HepG2 (cell line): ENCODE measurements around the gene MAP3K7CL. TPM values are rescaled to one million over a fixed set of nuclear protein-coding genes. Genes with fewer than 3 reads are reported as not detected.
A peak's percentile ranks its signal among the peaks of the same experiment; 100 is the strongest.

ENCODE experiments used
- ATAC-seq: fragments of 200-7000 bp; cut with Tn5 transposase; 3 replicates; pipeline ENCODE4 v1.9.1; 2020; ENCODE audit warnings: mild to moderate bottlenecking, moderate library complexity
- BruUV-seq: library from RNA; stranded (reverse); fragments of 400-500 nt; replicated peaks from 2 replicates; lab custom pipeline; 2021; lab: Mats Ljungman, UMichigan
- CTCF ChIA-PET: fragments of 300-600 bp; formaldehyde crosslinking; extraction: SDS; loops from one replicate; lab custom pipeline; 2021; ENCODE audit warnings: low total read pairs, inconsistent platforms, low intra/inter-chr PET ratio; lab: Yijun Ruan, JAX
- POLR2A ChIA-PET: fragments of 350-600 bp; sonication (Branson Sonifier 250); formaldehyde crosslinking; loops from one replicate; lab custom pipeline; 2020; ENCODE audit warnings: antibody characterized with exemption, inconsistent platforms; lab: Yijun Ruan, JAX
- DNase-seq: peaks from one replicate; pipeline ENCODE4 v3.0.0-alpha.2; 2015; ENCODE audit warnings: low spot score
- FAIRE-seq: peaks from 3 replicates; lab custom pipeline; 2011; peaks lifted over from hg19 to GRCh38; lab: Jason Lieb, UNC
- H2AFZ ChIP-seq: one replicate; pipeline ENCODE4 v1.6.1; 2011; ENCODE audit warnings: low read length, inconsistent platforms
- H3K27ac ChIP-seq: fragments of 300-600 bp; 3 replicates; pipeline ENCODE4 v1.8.0; 2011; ENCODE audit warnings: mixed run types, mild to moderate bottlenecking, mixed read lengths, low read length, inconsistent platforms; ENCODE audit not compliant: insufficient read depth; ENCODE audit errors: extremely low read length
- H3K27me3 ChIP-seq, 2 experiments: fragments of 200-600 bp in 1 of 2; 2 replicates in 1 of 2; 3 replicates in 1 of 2; pipeline versions ENCODE4 v1.6.0 to v1.8.0; 2011; ENCODE audit warnings: low read length in 2 of 2, mild to moderate bottlenecking in 2 of 2, moderate library complexity in 2 of 2, inconsistent platforms in 1 of 2; ENCODE audit not compliant: insufficient read depth in 2 of 2, control insufficient read depth in 1 of 2
- H3K36me3 ChIP-seq, 2 experiments: fragments of 200-600 bp in 1 of 2; replicated peaks in 1 of 2; 2 replicates in 1 of 2; 3 replicates in 1 of 2; pipeline versions ENCODE4 v1.5.1 to v1.8.0; 2011; ENCODE audit warnings: low read length in 2 of 2, inconsistent platforms in 1 of 2; ENCODE audit not compliant: insufficient read depth in 2 of 2, control insufficient read depth in 1 of 2
- H3K4me1 ChIP-seq: 2 replicates; pipeline ENCODE4 v1.5.1; 2012; ENCODE audit warnings: low read length, inconsistent platforms; ENCODE audit not compliant: insufficient read depth
- H3K4me2 ChIP-seq: 2 replicates; pipeline ENCODE4 v1.6.0; 2011; ENCODE audit warnings: low read depth, low read length, inconsistent platforms
- H3K4me3 ChIP-seq, 3 experiments: fragments of 200-600 bp in 1 of 3; sonication (generic), shearing (Covaris generic) in 1 of 3; replicated peaks in 1 of 3; 2 replicates each; pipeline ENCODE4 v1.5.1; 2011 to 2016; ENCODE audit warnings: low read length in 3 of 3, inconsistent platforms in 2 of 3, low read depth in 2 of 3, mild to moderate bottlenecking in 2 of 3, control low read depth in 1 of 3, mixed read lengths in 1 of 3; ENCODE audit not compliant: insufficient read depth in 1 of 3
- H3K79me2 ChIP-seq: one replicate; pipeline ENCODE4 v1.6.1; 2011; ENCODE audit warnings: low read length, inconsistent platforms; ENCODE audit not compliant: insufficient read depth
- H3K9ac ChIP-seq: 2 replicates; pipeline ENCODE4 v1.6.0; 2011; ENCODE audit warnings: mild to moderate bottlenecking, low read depth, low read length, inconsistent platforms; ENCODE audit not compliant: insufficient read depth
- H3K9me3 ChIP-seq: 2 replicates; pipeline ENCODE4 v1.5.1; 2012; ENCODE audit warnings: mild to moderate bottlenecking, low read length
- H4K20me1 ChIP-seq: 2 replicates; pipeline ENCODE4 v1.6.0; 2011; ENCODE audit warnings: inconsistent platforms, mild to moderate bottlenecking, low read length, moderate library complexity; ENCODE audit not compliant: insufficient read depth
- CEBPB ChIP-seq: IDR thresholded peaks from 2 replicates; pipeline ENCODE4 v1.6.1; 2011; ENCODE audit warnings: low read depth, low read length, improper control_type of control experiment, borderline replicate concordance
- CEBPG ChIP-seq: IDR thresholded peaks from 2 replicates; pipeline ENCODE4 v1.6.1; 2016
- HDAC6 ChIP-seq: fragments of 200-600 bp; sonication (generic); IDR thresholded peaks from 2 replicates; pipeline ENCODE4 v1.7.0; 2017; ENCODE audit warnings: mild to moderate bottlenecking, antibody characterized with exemption, low read length, low read depth
- KLF11 ChIP-seq: IDR thresholded peaks from 2 replicates; pipeline ENCODE4 v1.6.1; 2016; ENCODE audit warnings: missing compliant biosample characterization
- MAFF ChIP-seq: IDR thresholded peaks from 2 replicates; pipeline ENCODE4 v1.6.1; 2011; ENCODE audit warnings: low read depth, low read length, improper control_type of control experiment
- MEF2D ChIP-seq: sonication (generic); formaldehyde crosslinking; IDR thresholded peaks from 2 replicates; pipeline ENCODE4 v1.5.1; 2020; ENCODE audit warnings: mild to moderate bottlenecking, missing genetic modification reagents
- MYNN ChIP-seq: sonication (generic); formaldehyde crosslinking; IDR thresholded peaks from 2 replicates; pipeline ENCODE4 v1.4.0; 2020; ENCODE audit warnings: mild to moderate bottlenecking, low read depth, missing genetic modification reagents
- PHF8 ChIP-seq: sonication (generic); formaldehyde crosslinking; IDR thresholded peaks from 2 replicates; pipeline ENCODE4 v1.5.0; 2020; ENCODE audit warnings: missing genetic modification reagents
- RARA ChIP-seq: IDR thresholded peaks from 2 replicates; pipeline ENCODE4 v1.6.1; 2016; ENCODE audit warnings: missing genetic modification reagents, missing compliant biosample characterization
- RFXAP ChIP-seq: sonication (generic); formaldehyde crosslinking; IDR thresholded peaks from 2 replicates; pipeline ENCODE4 v1.4.0; 2020; ENCODE audit warnings: missing genetic modification reagents, borderline replicate concordance
- RXRB ChIP-seq: IDR thresholded peaks from 2 replicates; pipeline ENCODE4 v1.6.1; 2016; ENCODE audit warnings: borderline replicate concordance, missing genetic modification reagents, missing compliant biosample characterization
- SATB2 ChIP-seq: sonication (generic); formaldehyde crosslinking; IDR thresholded peaks from 2 replicates; pipeline ENCODE4 v1.5.0; 2020; ENCODE audit warnings: missing genetic modification reagents
- SIN3A ChIP-seq: IDR thresholded peaks from 2 replicates; pipeline ENCODE4 v1.6.1; 2011; ENCODE audit warnings: low read depth, mild to moderate bottlenecking, control low read depth, low read length, borderline replicate concordance
- ZBTB21 ChIP-seq: sonication (generic); formaldehyde crosslinking; IDR thresholded peaks from 2 replicates; pipeline ENCODE4 v1.4.0; 2020; ENCODE audit warnings: missing genetic modification reagents
- ZBTB39 ChIP-seq: sonication (generic); formaldehyde crosslinking; IDR thresholded peaks from 2 replicates; pipeline ENCODE4 v1.5.0; 2020; ENCODE audit warnings: missing genetic modification reagents
- ZBTB7B ChIP-seq: sonication (generic); formaldehyde crosslinking; IDR thresholded peaks from 2 replicates; pipeline ENCODE4 v1.4.0; 2020; ENCODE audit warnings: missing genetic modification reagents
- ZFP62 ChIP-seq: sonication (generic); formaldehyde crosslinking; IDR thresholded peaks from 2 replicates; pipeline ENCODE4 v1.4.0; 2020; ENCODE audit warnings: missing genetic modification reagents
- ZNF296 ChIP-seq: sonication (generic); formaldehyde crosslinking; conservative IDR thresholded peaks from 2 replicates; pipeline ENCODE4 v1.5.0; 2020; ENCODE audit warnings: mild to moderate bottlenecking, missing genetic modification reagents
- ZNF503 ChIP-seq: sonication (generic); formaldehyde crosslinking; IDR thresholded peaks from 2 replicates; pipeline ENCODE4 v1.4.0; 2020; ENCODE audit warnings: missing genetic modification reagents
- ZNF713 ChIP-seq: sonication (generic); formaldehyde crosslinking; IDR thresholded peaks from 2 replicates; pipeline ENCODE4 v1.4.0; 2020; ENCODE audit warnings: mild to moderate bottlenecking, missing genetic modification reagents
- ZNF761 ChIP-seq: sonication (generic); formaldehyde crosslinking; conservative IDR thresholded peaks from 2 replicates; pipeline ENCODE4 v1.4.0; 2020; ENCODE audit warnings: mild to moderate bottlenecking, missing genetic modification reagents
- ZNF780A ChIP-seq: sonication (generic); formaldehyde crosslinking; IDR thresholded peaks from 2 replicates; pipeline ENCODE4 v1.8.0; 2022; ENCODE audit warnings: mild to moderate bottlenecking, missing genetic modification reagents, moderate library complexity
- ZNF879 ChIP-seq: sonication (generic); formaldehyde crosslinking; IDR thresholded peaks from 2 replicates; pipeline ENCODE4 v1.8.1; 2023; ENCODE audit warnings: missing genetic modification reagents
- WGBS: methylation state at CpG from one replicate; pipeline ENCODE4 v1.1.6; 2017; ENCODE audit warnings: low lambda C conversion rate; 5-methylcytosine and 5-hydroxymethylcytosine counted together
- in situ Hi-C: cut with HindIII; loops from 2 replicates; pipeline ENCODE4 v1.10.0; 2017; ENCODE audit warnings: low pct_unique_long_range_greater_than_20kb; ENCODE audit not compliant: extremely low pct_ligation_motif_present
- intact Hi-C: fragments of 100-400 bp; cut with micrococcal nuclease; formaldehyde crosslinking; loops from one replicate; pipeline ENCODE4 v1.10.0; 2022; ENCODE audit not compliant: unreplicated experiment
- polyA plus RNA-seq, 8 experiments: library from polyadenylated mRNA; depleted of rRNA in 3 of 8; stranded (reverse) in 7 of 8; unstranded in 1 of 8; fragments of >200 nt; fragmentation: Illumina TruSeq in 4 of 8; extraction: Trizol in 4 of 8; gene quantifications; 2 replicates each; pipeline versions ENCODE4 v1.2.1 to v1.2.3, GENCODE V29; 2011 to 2016; ENCODE audit warnings: low read depth in 4 of 8, missing spikeins in 1 of 8, mixed read lengths in 1 of 8; ENCODE audit not compliant: insufficient read depth in 1 of 8
- total RNA-seq, 5 experiments: library from RNA; depleted of rRNA; stranded (reverse); fragments of >200 nt; fragmentation: Illumina TruSeq; extraction: Trizol; gene quantifications; 2 replicates each; pipeline ENCODE4 v1.2.3, GENCODE V29; 2016; ENCODE audit warnings: low read depth in 1 of 5
- TF ChIP-seq, protein P1 (sequence below): sonication (generic); formaldehyde crosslinking; IDR thresholded peaks from 2 replicates; pipeline ENCODE4 v1.5.0; 2020; ENCODE audit warnings: missing genetic modification reagents

MAP3K7CL gene
- total and polyA plus RNA-seq, 2 of the 13 experiments (the other 11 are each of a cell fraction or from before 2014, with no cell fraction given) = 0.04 to 0.15 TPM

DNA sequence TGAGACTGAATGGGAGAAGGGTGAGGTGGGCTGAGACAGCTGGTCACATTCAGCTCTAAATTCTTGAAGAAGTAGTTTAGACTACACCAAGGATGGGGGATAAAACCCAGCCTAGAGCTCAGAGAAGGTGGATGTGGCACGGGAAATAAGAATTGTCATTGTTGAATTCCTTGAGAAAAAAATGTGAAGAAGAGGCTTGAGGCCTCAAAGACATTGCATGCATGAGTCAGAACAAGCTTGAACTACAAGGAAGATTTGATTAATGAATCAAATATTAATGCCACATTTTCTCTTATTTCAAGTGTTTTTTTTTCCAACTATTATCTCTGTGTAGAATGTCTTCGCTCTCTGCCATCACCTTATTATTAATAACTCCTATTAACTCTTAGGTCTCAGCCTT is 58.9 kb downstream of the MAP3K7CL start (continued):
- TF ChIP-seq RXRB (CRISPR knock-in tag) (no peak), ZNF780A (CRISPR knock-in tag) (no peak), PHF8 (no peak), ZBTB7B (CRISPR knock-in tag) (no peak), MYNN (no peak), ZNF296 (CRISPR knock-in tag) (no peak), RARA (CRISPR knock-in tag) (no peak), ZFP62 (CRISPR knock-in tag) (no peak), ZBTB21 (CRISPR knock-in tag) (no peak), ZNF503 (no peak)

DNA sequence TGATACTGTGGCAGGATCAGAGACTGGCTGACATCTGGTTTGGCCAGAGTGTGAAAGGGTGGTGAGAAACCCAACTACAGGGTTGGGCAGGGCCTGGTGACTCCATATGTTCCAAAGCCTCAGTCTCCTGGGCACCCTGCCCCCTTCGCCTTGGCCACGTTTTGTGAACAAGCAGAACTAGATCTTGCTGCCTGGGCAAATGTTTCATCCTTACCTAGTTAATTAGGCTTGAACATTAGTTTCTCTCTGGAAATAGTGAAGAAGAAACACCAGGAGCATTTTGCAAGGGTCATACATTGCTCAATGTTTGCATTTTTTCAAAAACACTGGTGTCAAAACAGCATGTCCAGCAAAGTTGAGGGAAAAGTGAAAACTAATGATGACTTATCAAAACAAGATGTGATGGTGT is 60.5 kb downstream of the MAP3K7CL start:
- H3K9ac ChIP-seq = no peak overlapping the region
- DNase-seq = peak; percentile 29
- WGBS = 43% methylated on average over 1 of the region's 2 CpGs
- no peaks in the 10 kb centered on the region for H3K9me3 ChIP-seq
- intact Hi-C loops = loop anchor here (10.0 kb wide), 1 partner anchor 104 kb away; the partner anchor contains the start of gene BACH1
- ChIA-PET CTCF (no interaction called here), POLR2A (no interaction called here)
- no peaks in the 10 kb centered on the region for H3K36me3 ChIP-seq
- no peak overlapping the region for H2AFZ ChIP-seq
- in situ Hi-C loops = no loop called here
- no peak; the same call in 2 of the 3 replicates for ATAC-seq
- no peaks in the 10 kb centered on the region for H4K20me1 ChIP-seq
- H3K4me1 ChIP-seq = peaks cover 44% of the 10 kb centered on the region
- no peaks in the 10 kb centered on the region for H3K27me3 ChIP-seq
- FAIRE-seq = no peak
- no peak overlapping the region for H3K4me2 ChIP-seq
- no peak overlapping the region for H3K27ac ChIP-seq
- H3K79me2 ChIP-seq = no peaks in the 10 kb centered on the region
- no TSS peak for BruUV-seq
- H3K4me3 ChIP-seq = no peak overlapping the region
- TF ChIP-seq, protein P1, sequence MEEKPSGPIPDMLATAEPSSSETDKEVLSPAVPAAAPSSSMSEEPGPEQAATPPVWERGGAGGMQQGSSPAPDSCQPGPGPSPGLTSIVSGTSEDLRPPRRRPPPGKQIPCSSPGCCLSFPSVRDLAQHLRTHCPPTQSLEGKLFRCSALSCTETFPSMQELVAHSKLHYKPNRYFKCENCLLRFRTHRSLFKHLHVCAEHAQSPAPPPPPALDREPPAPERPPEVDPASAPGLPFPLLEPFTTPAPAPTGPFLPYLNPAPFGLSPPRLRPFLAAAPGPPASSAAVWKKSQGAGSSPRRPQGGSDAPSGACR = no peak
- TF ChIP-seq CEBPB (peak; percentile 66; the same call in 1 of the 2 replicates), ZNF761 (CRISPR knock-in tag) (no peak), ZNF713 (CRISPR knock-in tag) (no peak), SIN3A (no peak), CEBPG (CRISPR knock-in tag) (0 out of 2 replicates have a peak, but pooled peaks have one; percentile 18), MEF2D (CRISPR knock-in tag) (no peak), ZBTB39 (CRISPR knock-in tag) (no peak), ZNF879 (CRISPR knock-in tag) (no peak), MAFF (peak; percentile 33; the same call in 1 of the 2 replicates), KLF11 (no peak), SATB2 (no peak), RFXAP (CRISPR knock-in tag) (no peak), HDAC6 (no peak)
